ENCODE results near the gene ARVCF.

Gene ARVCF

DNA sequence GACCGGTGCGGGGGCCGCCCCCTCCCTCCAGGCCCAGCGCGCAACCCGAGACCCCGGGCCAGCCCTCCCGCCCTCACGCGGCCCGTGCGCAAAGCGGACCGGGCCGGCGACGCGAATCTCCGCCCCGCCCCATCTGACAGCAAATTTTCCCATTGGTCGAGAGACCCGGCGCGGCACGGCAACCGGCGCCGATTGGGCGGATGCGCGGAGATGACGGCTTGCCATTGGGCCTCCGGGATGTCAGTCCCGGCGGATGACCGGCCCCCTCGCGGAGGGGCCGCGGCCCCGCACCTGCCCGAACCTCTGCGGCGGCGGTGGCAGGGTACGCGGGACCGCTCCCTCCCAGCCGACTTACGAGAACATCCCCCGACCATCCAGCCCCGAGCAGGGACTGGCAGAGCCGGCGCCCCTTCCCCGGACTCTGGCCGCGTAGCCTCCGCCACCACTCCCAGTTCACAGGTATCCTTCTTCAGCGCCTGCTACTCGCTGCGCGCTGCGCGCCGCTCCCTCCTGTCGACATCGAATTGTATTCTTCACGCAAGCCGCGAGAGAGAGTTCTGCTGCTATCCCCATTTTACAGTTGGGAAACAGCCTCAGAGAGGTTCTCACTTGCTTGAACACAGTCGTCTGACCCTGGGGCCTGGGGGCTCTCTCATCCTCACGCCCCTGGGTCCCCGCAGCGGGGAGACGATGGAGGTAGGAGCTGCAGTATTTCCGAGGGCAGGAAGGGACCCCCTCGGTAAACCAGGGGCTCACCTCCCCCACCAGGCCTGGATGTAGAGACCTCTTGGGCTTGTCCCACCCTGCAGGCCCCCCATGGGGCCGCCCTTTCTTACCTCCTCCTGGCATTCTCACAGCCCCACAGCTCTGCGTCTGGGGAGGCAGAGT lies at the start of gene ARVCF:
Gene ARVCF, minus strand, starts transcription at position 90 of the 888 bp plus-strand sequence. CDS start 26,029 bp downstream, outside the sequence.
- DNase-seq = peak; percentile 94

DNA sequence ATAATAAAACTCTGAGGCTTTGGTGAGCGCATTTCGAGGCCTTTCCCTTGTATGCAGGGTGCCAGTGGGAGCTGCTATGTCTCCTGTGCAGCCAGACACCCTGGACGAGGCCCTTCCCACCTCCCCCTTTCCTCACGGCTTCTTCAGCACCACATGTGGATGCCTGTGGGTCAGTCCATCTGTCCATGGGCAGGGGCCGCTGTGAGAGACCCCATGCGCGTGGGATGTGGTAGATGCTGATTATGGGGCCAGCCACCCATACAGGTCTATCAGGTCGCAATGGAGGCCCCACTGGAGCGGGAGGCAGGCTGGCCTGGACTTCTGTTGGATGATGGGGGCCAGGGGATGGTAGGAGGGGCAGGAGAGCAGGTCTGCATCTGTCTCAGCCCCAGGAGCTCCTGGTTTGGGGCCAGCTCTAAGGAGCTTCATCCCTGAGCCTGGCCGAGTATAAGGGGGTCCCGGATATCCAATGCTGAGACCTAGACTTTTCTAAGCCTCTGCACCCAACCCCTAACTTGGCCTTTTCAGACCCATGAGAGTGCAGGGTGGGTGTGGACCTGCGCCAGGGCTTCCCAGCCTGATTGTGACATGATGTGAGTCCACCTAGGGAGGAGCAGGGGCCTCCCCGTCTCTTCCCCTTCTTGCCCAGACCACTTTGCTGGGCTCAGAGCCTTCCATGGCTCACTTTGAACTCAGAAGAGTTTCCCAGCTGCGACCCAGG lies 49.4 kb upstream of the ARVCF start:
- no peak for DNase-seq

DNA sequence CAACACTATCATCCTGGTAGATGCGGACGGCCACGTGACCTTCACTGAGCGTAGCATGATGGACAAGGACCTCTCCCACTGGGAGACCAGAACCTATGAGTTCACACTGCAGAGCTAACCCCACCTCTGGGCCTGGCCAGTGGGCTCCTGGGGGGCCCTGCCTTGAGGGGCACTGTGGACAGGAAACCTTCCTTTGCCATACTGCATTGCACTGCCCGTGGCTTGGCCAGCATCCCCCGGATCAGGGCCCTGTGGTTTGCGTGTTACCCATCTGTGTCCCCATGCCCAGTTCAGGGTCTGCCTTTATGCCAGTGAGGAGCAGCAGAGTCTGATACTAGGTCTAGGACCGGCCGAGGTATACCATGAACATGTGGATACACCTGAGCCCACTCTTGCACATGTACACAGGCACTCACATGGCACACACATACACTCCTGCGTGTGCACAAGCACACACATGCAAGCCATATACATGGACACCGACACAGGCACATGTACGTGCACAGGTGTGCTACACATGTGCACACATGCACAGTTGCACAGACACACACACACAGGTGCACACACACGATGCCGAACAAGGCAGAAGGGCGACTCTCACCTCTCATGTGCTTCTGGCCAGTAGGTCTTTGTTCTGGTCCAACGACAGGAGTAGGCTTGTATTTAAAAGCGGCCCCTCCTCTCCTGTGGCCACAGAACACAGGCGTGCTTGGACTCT lies 48.1 kb upstream of the ARVCF start:
- DNase-seq = no peak

- DNase-seq = no peak
Observed at GRCh38 chr22:20064140-20064480, 47.5 kb upstream of the ARVCF start.

GRCh38 chr22:20063271-20064139 lies 46.9 kb upstream of the ARVCF start:
- no peak for DNase-seq

DNA sequence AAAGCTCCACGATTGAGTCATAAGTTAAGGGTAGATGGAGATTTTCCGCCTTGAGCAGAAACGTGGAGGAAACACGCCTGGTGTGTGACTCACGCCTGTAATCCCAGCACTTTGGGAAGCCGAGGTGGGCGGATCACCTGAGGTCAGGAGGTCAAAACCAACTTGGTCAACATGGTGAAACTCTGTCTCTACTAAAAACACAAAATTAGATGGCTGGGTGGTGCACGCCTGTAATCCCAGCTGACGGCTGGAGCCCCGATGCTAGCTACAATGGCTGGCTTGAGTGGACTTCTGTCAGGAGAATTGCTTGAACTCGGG lies 46.1 kb upstream of the ARVCF start:
- no peak for DNase-seq

GRCh38 chr22:20062043-20062765 lies 45.6 kb upstream of the ARVCF start:
- no peak for DNase-seq

- no peak for DNase-seq
Observed at GRCh38 chr22:20061481-20061861, 44.8 kb upstream of the ARVCF start.

DNA sequence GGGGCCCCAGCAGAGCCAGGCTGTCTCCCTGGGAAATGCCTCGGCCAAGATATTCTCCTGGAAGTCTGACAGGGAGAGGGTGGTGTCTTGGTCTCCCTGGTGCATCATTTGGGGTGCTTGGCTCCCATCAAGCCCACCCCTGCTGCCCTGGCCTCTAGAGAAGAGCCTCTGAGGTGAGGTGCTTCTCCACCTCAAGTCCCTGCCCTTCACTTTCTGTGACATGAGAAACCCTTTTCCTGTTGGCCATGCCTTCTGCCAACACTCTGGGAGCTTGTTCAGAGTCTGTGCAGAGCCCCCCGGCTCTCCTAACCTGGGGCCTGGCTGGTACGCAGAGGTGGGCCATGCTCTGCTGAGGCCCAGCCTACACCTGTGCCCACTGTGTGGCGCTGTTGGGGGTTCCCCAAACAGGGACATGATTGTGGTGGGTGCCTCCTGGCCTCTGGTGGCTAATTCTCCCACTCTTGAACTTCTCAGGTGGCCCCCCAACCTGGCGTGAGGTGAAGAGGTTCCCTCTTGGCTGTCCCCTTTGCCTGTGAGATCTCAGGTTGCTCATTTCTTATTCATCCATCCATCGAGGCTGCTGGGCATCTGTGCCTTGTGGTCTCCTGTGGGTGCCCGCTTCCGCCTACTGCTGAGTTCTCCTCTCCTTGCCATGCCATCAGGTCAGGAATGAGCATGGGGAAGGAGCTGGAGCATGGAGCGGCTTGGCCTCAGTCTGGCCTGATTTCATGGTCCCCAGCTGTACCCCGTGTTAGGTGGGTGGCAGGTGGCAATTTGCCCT lies 44.3 kb upstream of the ARVCF start:
- peak; percentile 26 for DNase-seq

- DNase-seq = no peak
Observed at GRCh38 chr22:20058989-20059770, 42.6 kb upstream of the ARVCF start.

- no peak for DNase-seq
Observed at GRCh38 chr22:20057596-20058268, 41.1 kb upstream of the ARVCF start.

GRCh38 chr22:20056696-20057386 lies 40.2 kb upstream of the ARVCF start:
- no peak for DNase-seq

- no peak for DNase-seq
Observed at GRCh38 chr22:20056161-20056560, 39.5 kb upstream of the ARVCF start.

GRCh38 chr22:20055654-20056053 lies 39.0 kb upstream of the ARVCF start:
- no peak for DNase-seq

DNA sequence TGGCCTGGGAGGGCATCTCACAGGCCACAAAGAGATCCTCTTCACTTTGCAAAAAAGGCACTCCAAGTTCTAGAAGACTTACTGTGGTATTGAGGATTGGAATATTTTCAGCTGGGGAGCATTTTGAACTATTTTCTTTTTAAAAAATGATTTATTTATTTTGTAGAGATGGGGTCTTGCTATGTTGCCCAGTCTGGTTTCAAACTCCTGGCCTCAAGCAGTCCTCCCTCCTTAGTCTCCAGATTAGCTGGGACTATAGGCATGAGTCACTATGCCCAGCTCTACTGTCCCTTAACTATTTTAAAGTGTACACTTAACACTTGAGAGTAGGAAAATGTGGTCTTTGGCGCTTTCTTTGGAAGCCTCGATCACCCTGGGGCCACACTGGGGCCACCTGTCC lies 38.5 kb upstream of the ARVCF start:
- no peak for DNase-seq

- no peak for DNase-seq
Observed at GRCh38 chr22:20054485-20054884, 37.9 kb upstream of the ARVCF start.

GRCh38 chr22:20054034-20054427 lies 37.4 kb upstream of the ARVCF start:
- no peak for DNase-seq

GRCh38 chr22:20053407-20054033 lies 36.9 kb upstream of the ARVCF start:
- no peak for DNase-seq

Measured in CD4-positive, alpha-beta T cell treated with Interleukin-17A for 4 hours (primary cell).